H1 (cell line): ENCODE results near the gene AZI2. TPM values are rescaled to one million over a fixed set of nuclear protein-coding genes. Genes with fewer than 3 reads are reported as not detected.
A peak's percentile ranks its signal among the peaks of the same experiment; 100 is the strongest.

Experiments
- CTCF ChIA-PET: fragments of 300-600 bp; sonication (Branson Sonifier 250); formaldehyde crosslinking; loops from one replicate; lab custom pipeline; 2021; ENCODE audit not compliant: partially characterized antibody; lab: Charles Lee
- POLR2A ChIA-PET: fragments of 300-600 bp; sonication (Branson Sonifier 250); formaldehyde crosslinking; loops from one replicate; lab custom pipeline; 2021; ENCODE audit warnings: inconsistent platforms; ENCODE audit not compliant: partially characterized antibody; lab: Charles Lee
- DNase-seq, 2 experiments: peaks; one replicate each; pipeline versions ENCODE4 v3.0.0 to v3.0.0-alpha.2; 2010 to 2022; ENCODE audit warnings: low spot score in 2 of 2, low read depth in 1 of 2, mixed read lengths in 1 of 2
- FAIRE-seq: peaks from 2 replicates; lab custom pipeline; 2011; peaks lifted over from hg19 to GRCh38; lab: Jason Lieb, UNC
- H2AFZ ChIP-seq: 2 replicates; pipeline ENCODE4 v1.8.1; 2012; ENCODE audit warnings: low read length, inconsistent platforms
- H2AK5ac ChIP-seq: 2 replicates; pipeline ENCODE4 v1.6.1; 2013; ENCODE audit warnings: low read depth, low read length
- H2BK120ac ChIP-seq: replicated peaks from 2 replicates; pipeline ENCODE3; 2013; ENCODE audit warnings: low read depth, low read length, inconsistent platforms
- H2BK12ac ChIP-seq: 2 replicates; pipeline ENCODE4 v1.6.1; 2013; ENCODE audit warnings: low read depth, low read length
- H2BK15ac ChIP-seq: 2 replicates; pipeline ENCODE4 v1.6.1; 2013; ENCODE audit warnings: low read length
- H2BK20ac ChIP-seq: 2 replicates; pipeline ENCODE4 v1.6.1; 2013; ENCODE audit warnings: low read length
- H2BK5ac ChIP-seq: 2 replicates; pipeline ENCODE4 v1.6.1; 2013; ENCODE audit warnings: low read depth, low read length
- H3K14ac ChIP-seq: 2 replicates; pipeline ENCODE4 v1.6.1; 2013; ENCODE audit warnings: inconsistent platforms; ENCODE audit not compliant: insufficient read length
- H3K18ac ChIP-seq: 2 replicates; pipeline ENCODE4 v1.6.1; 2013; ENCODE audit warnings: low read length; ENCODE audit errors: extremely low read depth
- H3K23ac ChIP-seq: 2 replicates; pipeline ENCODE4 v1.6.1; 2013; ENCODE audit warnings: inconsistent platforms; ENCODE audit not compliant: insufficient read length
- H3K23me2 ChIP-seq: 2 replicates; pipeline ENCODE4 v1.6.1; 2013; ENCODE audit warnings: low read depth, low read length
- H3K27ac ChIP-seq: 2 replicates; pipeline ENCODE4 v1.6.1; 2011; ENCODE audit warnings: low read depth, low read length, inconsistent platforms
- H3K27me3 ChIP-seq, 4 experiments: replicated peaks in 1 of 4; 1 replicate in 1 of 4; 2 replicates in 3 of 4; pipeline versions ENCODE4 v1.6.1 to v1.8.1; 2011 to 2013; ENCODE audit warnings: low read length in 3 of 4, mild to moderate bottlenecking in 3 of 4, inconsistent platforms in 2 of 4, mixed read lengths in 2 of 4, moderate library complexity in 1 of 4; ENCODE audit not compliant: control insufficient read depth in 3 of 4, insufficient read depth in 3 of 4; ENCODE audit errors: extremely low read depth in 1 of 4
- H3K36me3 ChIP-seq, 4 experiments: 2 replicates each; pipeline versions ENCODE4 v1.6.1 to v1.8.1; 2011 to 2013; ENCODE audit warnings: mild to moderate bottlenecking in 4 of 4, low read length in 3 of 4, moderate library complexity in 2 of 4, control low read depth in 1 of 4, inconsistent platforms in 1 of 4; ENCODE audit not compliant: insufficient read depth in 4 of 4, control insufficient read depth in 2 of 4
- H3K4ac ChIP-seq: replicated peaks from 2 replicates; pipeline ENCODE3; 2013; ENCODE audit warnings: low read length, low read depth, mixed read lengths, inconsistent platforms; ENCODE audit not compliant: insufficient read length
- H3K4me1 ChIP-seq, 4 experiments: replicated peaks in 1 of 4; 1 replicate in 1 of 4; 2 replicates in 3 of 4; pipeline versions ENCODE4 v1.6.1 to v1.8.1; 2011 to 2013; ENCODE audit warnings: low read length in 3 of 4, inconsistent platforms in 2 of 4, mixed read lengths in 1 of 4; ENCODE audit not compliant: insufficient read depth in 4 of 4, control insufficient read depth in 3 of 4
- H3K4me2 ChIP-seq, 2 experiments: 2 replicates each; pipeline versions ENCODE4 v1.6.1 to v1.8.1; 2011 to 2013; ENCODE audit warnings: low read depth in 2 of 2, low read length in 2 of 2, control low read depth in 1 of 2, inconsistent platforms in 1 of 2, mild to moderate bottlenecking in 1 of 2; ENCODE audit not compliant: insufficient read depth in 1 of 2
- H3K4me3 ChIP-seq, 4 experiments: fragments of 200-600, 300-600 bp in 1 of 4; sonication (generic), shearing (Covaris generic), sonication (Bioruptor Twin) in 1 of 4; 2 replicates each; pipeline versions ENCODE4 v1.5.1 to v1.8.1; 2011 to 2016; ENCODE audit warnings: low read length in 4 of 4, low read depth in 3 of 4, control low read depth in 2 of 4, inconsistent platforms in 2 of 4, mild to moderate bottlenecking in 2 of 4, mixed read lengths in 1 of 4, moderate library complexity in 1 of 4; ENCODE audit not compliant: insufficient read depth in 2 of 4; ENCODE audit errors: extremely low read depth in 1 of 4
- H3K56ac ChIP-seq: replicated peaks from 2 replicates; pipeline ENCODE3; 2013; ENCODE audit warnings: low read depth, mild to moderate bottlenecking, mixed read lengths, low read length, inconsistent platforms; ENCODE audit not compliant: insufficient read length
- H3K79me1 ChIP-seq: 2 replicates; pipeline ENCODE4 v1.6.1; 2013; ENCODE audit warnings: low read depth, low read length, control low read depth
- H3K79me2 ChIP-seq, 2 experiments: 2 replicates each; pipeline versions ENCODE4 v1.6.1 to v1.8.1; 2012 to 2013; ENCODE audit warnings: low read length in 2 of 2, mild to moderate bottlenecking in 2 of 2, inconsistent platforms in 1 of 2; ENCODE audit not compliant: insufficient read depth in 2 of 2, control insufficient read depth in 1 of 2
- H3K9ac ChIP-seq, 4 experiments: replicated peaks in 1 of 4; 1 replicate in 1 of 4; 2 replicates in 3 of 4; pipeline versions ENCODE4 v1.6.1 to v1.8.1; 2011 to 2013; ENCODE audit warnings: low read depth in 3 of 4, low read length in 3 of 4, control low read depth in 2 of 4, mild to moderate bottlenecking in 2 of 4, moderate library complexity in 2 of 4, inconsistent platforms in 1 of 4; ENCODE audit errors: extremely low read depth in 1 of 4
- H3K9me3 ChIP-seq, 2 experiments: 2 replicates each; pipeline versions ENCODE4 v1.6.1 to v1.8.1; 2012 to 2013; ENCODE audit warnings: mild to moderate bottlenecking in 2 of 2, moderate library complexity in 2 of 2, control low read depth in 1 of 2, inconsistent platforms in 1 of 2, low read depth in 1 of 2, low read length in 1 of 2, mixed read lengths in 1 of 2; ENCODE audit not compliant: insufficient read depth in 2 of 2
- H4K20me1 ChIP-seq, 2 experiments: replicated peaks in 1 of 2; 2 replicates each; pipeline versions ENCODE3 to v1.8.1; 2011 to 2013; ENCODE audit warnings: inconsistent platforms in 2 of 2, low read length in 2 of 2, mild to moderate bottlenecking in 1 of 2; ENCODE audit not compliant: insufficient read depth in 2 of 2, control insufficient read depth in 1 of 2
- H4K5ac ChIP-seq: 2 replicates; pipeline ENCODE4 v1.6.1; 2013; ENCODE audit warnings: low read length, low read depth, mixed read lengths, inconsistent platforms; ENCODE audit not compliant: insufficient read length
- H4K8ac ChIP-seq: 2 replicates; pipeline ENCODE4 v1.8.0; 2013; ENCODE audit warnings: mild to moderate bottlenecking, moderate library complexity, low read length, inconsistent platforms; ENCODE audit not compliant: insufficient read depth; ENCODE audit errors: extremely low read depth
- H4K91ac ChIP-seq: replicated peaks from 2 replicates; pipeline ENCODE3; 2013; ENCODE audit warnings: low read length, mixed read lengths, inconsistent platforms; ENCODE audit not compliant: insufficient read length
- GTF2F1 ChIP-seq: IDR thresholded peaks from 2 replicates; pipeline ENCODE4 v1.6.1; 2012; ENCODE audit warnings: low read depth, low read length, improper control_type of control experiment, borderline replicate concordance
- RAD21 ChIP-seq, 2 experiments: IDR thresholded peaks in 1 of 2; conservative IDR thresholded peaks in 1 of 2; 2 replicates each; pipeline ENCODE4 v1.6.1; 2011; ENCODE audit warnings: low read depth in 2 of 2, low read length in 2 of 2, improper control_type of control experiment in 1 of 2, inconsistent platforms in 1 of 2, mild to moderate bottlenecking in 1 of 2, moderate library complexity in 1 of 2
- SIN3A ChIP-seq, 2 experiments: IDR thresholded peaks in 1 of 2; conservative IDR thresholded peaks in 1 of 2; 2 replicates each; pipeline ENCODE4 v1.6.1; 2011 to 2012; ENCODE audit warnings: low read length in 2 of 2, improper control_type of control experiment in 1 of 2, low read depth in 1 of 2, mild to moderate bottlenecking in 1 of 2
- polyA plus RNA-seq, 7 experiments: library from polyadenylated mRNA; depleted of rRNA in 3 of 7; stranded (reverse) in 5 of 7; unstranded in 2 of 7; fragments of >200 nt in 5 of 7; fragments of 200-250 nt in 2 of 7; gene quantifications; 1 replicate in 5 of 7; 2 replicates in 1 of 7; 4 replicates in 1 of 7; pipeline versions ENCODE4 v1.2.1 to v1.2.3, GENCODE V29; 2011 to 2013; ENCODE audit warnings: missing spikeins in 2 of 7, mixed read lengths in 2 of 7
- total RNA-seq: library from RNA; stranded (reverse); fragmentation: NEBNext Ultra II Directional; extraction: Animal tissue kit (Norgen Biotek cat#: 25700); gene quantifications from 2 replicates; pipeline ENCODE4 v1.2.1, GENCODE V29; 2021
- TF ChIP-seq, protein P1 (sequence below), 3 experiments: IDR thresholded peaks; 1 replicate in 2 of 3; 2 replicates in 1 of 3; pipeline versions ENCODE4 v1.5.1 to v1.6.1; 2011; ENCODE audit warnings: low read length in 3 of 3, mild to moderate bottlenecking in 3 of 3, inconsistent platforms in 2 of 3, low read depth in 1 of 3, moderate library complexity in 1 of 3; ENCODE audit not compliant: insufficient read depth in 1 of 3; ENCODE audit errors: control extremely low read depth in 1 of 3

The AZI2 gene
- total and polyA plus RNA-seq, 2 of the 8 experiments (the other 6 are each of a cell fraction or from before 2014, with no cell fraction given) = 17.4 to 39.2 TPM

- Histone ChIP-seq H3K4me1 (no peaks in the 10 kb centered on the region), H3K4me3 (no peak overlapping the region), H3K79me1 (no peaks in the 10 kb centered on the region), H2AK5ac (no peak overlapping the region), H3K4ac (no peak overlapping the region), H2BK120ac (no peak overlapping the region), H2BK20ac (no peak overlapping the region), H3K4me2 (no peak overlapping the region), H3K79me2 (no peaks in the 10 kb centered on the region), H4K91ac (no peak overlapping the region), H3K27ac (no peak overlapping the region), H4K20me1 (no peaks in the 10 kb centered on the region), H2AFZ (no peak overlapping the region), H3K27me3 (no peaks in the 10 kb centered on the region), H3K36me3 (peaks cover 0 to 6% (median 2%) of the 10 kb centered on the region in 4 experiments; a peak in 5 of 8 replicates), H3K18ac (no peak overlapping the region), H2BK15ac (no peak overlapping the region), H4K8ac (no peak overlapping the region), H3K56ac (no peak overlapping the region), H3K23ac (no peak overlapping the region), H2BK12ac (no peak overlapping the region), H3K23me2 (no peaks in the 10 kb centered on the region), H4K5ac (no peak overlapping the region), H3K9me3 (peaks cover 0 to 4% of the 10 kb centered on the region in 2 experiments; a peak in 1 of 4 replicates), H3K9ac (no peak overlapping the region), H2BK5ac (no peak overlapping the region), H3K14ac (no peak overlapping the region)
- DNase-seq = no peak
- POLR2A ChIA-PET = no interaction called here
- TF ChIP-seq, protein P1, sequence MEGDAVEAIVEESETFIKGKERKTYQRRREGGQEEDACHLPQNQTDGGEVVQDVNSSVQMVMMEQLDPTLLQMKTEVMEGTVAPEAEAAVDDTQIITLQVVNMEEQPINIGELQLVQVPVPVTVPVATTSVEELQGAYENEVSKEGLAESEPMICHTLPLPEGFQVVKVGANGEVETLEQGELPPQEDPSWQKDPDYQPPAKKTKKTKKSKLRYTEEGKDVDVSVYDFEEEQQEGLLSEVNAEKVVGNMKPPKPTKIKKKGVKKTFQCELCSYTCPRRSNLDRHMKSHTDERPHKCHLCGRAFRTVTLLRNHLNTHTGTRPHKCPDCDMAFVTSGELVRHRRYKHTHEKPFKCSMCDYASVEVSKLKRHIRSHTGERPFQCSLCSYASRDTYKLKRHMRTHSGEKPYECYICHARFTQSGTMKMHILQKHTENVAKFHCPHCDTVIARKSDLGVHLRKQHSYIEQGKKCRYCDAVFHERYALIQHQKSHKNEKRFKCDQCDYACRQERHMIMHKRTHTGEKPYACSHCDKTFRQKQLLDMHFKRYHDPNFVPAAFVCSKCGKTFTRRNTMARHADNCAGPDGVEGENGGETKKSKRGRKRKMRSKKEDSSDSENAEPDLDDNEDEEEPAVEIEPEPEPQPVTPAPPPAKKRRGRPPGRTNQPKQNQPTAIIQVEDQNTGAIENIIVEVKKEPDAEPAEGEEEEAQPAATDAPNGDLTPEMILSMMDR (IDR thresholded peaks at IDR 0.05; ENCODE audit: control extremely low read depth in 1 of 3, insufficient read depth in 1 of 3, low read depth in 1 of 3, low read length in 3 of 3) = peak in 2 of 3 experiments; percentile 25 to 47; a peak in 2 of 4 replicates
- TF ChIP-seq RAD21 (IDR thresholded peaks at IDR 0.05 in 1 of 2, conservative IDR thresholded peaks at IDR 0.05 in 1 of 2; ENCODE audit: low read depth in 2 of 2, low read length in 2 of 2) (peak; percentile 59 to 60), GTF2F1 (no peak), SIN3A (conservative IDR thresholded peaks at IDR 0.05 in 1 of 2, IDR thresholded peaks at IDR 0.05 in 1 of 2; ENCODE audit: low read depth in 1 of 2, low read length in 2 of 2) (no peak)
- CTCF ChIA-PET = interaction anchor here (0.7 to 2.2 kb wide), 11 partner anchors 8 to 1286 kb away, joined by 3 to 5 read pairs (median 3); partner anchors contain the start of gene CMC1
- FAIRE-seq = no peak
Measured at GRCh38 chr3:28286595-28286994, 62.0 kb downstream of the AZI2 start.
